GM18858 (cell line): ENCODE results near the gene RAPGEF4.

Experiments used
- ATAC-seq: cut with Tn5 transposase; IDR thresholded peaks from one replicate; pipeline ENCODE4 v1.9.1; 2021; ENCODE audit not compliant: unreplicated experiment

RAPGEF4 gene

GRCh38 chr2:173056705-173057364, 321.2 kb downstream of the RAPGEF4 start:
- ATAC-seq: no peak

DNA sequence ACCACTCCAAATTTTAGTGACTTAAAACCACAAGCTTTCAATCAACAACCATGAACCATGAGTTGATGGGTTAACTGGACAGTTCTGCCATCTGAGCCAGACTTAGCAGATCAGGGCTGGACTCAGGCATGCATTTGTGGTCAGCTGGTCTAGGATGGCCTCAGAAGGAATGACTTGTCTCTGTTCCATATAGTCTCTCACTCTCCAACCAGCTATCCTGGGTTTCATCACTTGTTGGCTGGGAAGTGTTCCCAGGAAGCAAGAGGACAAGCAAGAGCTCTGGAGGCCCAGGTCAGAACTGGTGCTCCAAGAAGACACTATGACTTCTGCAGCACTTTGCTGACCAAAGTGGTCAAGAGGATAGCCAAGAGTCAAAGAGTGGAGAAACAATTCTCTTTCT, 322.5 kb downstream of the RAPGEF4 start:
- no peak for ATAC-seq

- ATAC-seq: no peak
Observed at GRCh38 chr2:173058673-173059072, 323.0 kb downstream of the RAPGEF4 start.

GRCh38 chr2:173059292-173059691, 323.6 kb downstream of the RAPGEF4 start:
- no peak for ATAC-seq

DNA sequence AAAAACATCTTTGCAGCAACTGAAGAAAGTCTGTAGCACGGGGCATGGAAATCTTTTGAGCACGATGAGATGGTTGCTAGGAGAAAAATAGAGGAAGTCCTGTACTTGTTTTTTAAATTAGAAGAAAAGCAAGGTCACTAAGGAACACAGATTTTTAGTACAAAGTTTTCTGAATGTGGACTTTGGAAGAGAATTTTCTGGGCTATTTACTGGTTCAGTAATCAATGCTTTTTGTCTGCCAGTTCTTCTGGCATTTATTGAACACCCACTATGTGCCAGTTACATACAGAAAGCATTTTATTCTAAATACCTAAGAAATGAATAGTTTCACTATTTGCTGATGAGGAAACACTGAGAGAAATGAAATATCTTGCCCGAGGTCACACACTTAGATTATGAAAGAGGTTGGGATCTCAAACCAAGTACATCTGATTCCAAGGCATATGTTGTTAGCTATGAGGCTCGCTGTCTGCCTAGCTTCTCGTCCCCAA, 324.4 kb downstream of the RAPGEF4 start:
- no peak for ATAC-seq

DNA sequence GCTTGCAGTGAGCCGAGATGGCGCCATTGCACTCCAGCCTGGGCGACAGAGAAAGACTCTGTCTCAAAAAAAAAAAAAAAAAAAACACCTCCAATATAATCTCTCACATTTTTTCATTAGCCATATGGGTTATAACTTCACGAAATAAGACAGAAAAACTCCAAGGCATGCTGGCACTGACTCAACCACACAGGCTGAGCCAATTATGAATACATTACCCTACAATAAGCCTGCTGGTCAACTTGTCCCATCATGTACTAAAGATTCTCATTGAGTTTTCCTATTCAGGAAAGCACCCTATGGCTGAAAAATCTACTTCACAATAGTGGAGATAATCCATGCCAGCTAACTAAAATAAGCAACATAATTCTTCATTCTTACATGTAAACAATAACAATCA, 327.2 kb downstream of the RAPGEF4 start:
- ATAC-seq: no peak

GRCh38 chr2:173064151-173064805, 328.6 kb downstream of the RAPGEF4 start:
- no peak for ATAC-seq

DNA sequence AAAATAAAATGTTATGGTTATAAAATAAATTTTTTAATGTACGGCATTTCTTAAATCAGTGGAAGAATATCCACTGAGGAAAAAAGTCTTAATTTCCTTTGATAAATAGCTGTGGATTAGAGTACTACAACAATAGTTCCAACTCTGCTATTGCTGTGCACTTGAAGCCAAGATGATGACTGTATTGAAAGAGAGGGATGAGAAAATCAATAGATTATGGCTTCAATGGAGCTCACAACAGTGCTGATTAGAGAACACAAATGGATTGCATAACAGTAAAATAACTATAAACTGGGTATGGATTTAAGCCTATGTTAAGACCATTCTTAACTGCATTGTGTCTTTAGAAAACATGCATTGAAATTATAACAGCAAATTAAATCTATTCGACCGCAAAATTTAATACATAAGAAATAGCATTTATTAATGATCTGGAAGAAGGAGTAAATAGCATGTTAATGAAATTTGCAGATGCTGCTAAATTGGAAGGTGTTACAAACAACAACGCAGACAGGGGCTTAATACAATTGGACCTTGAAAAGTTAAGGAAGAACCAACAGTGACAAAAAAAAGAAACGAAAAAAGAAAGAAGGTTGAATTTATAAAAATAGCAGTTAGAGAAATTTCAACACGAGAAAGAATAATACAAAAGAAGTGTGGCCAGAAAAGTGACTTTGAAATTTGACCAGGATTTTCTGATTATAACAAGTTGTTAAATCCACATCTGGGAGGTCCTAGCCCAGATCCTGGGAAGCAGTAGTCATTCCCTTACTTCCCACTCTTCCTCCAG, 331.4 kb downstream of the RAPGEF4 start:
- ATAC-seq: no peak

DNA sequence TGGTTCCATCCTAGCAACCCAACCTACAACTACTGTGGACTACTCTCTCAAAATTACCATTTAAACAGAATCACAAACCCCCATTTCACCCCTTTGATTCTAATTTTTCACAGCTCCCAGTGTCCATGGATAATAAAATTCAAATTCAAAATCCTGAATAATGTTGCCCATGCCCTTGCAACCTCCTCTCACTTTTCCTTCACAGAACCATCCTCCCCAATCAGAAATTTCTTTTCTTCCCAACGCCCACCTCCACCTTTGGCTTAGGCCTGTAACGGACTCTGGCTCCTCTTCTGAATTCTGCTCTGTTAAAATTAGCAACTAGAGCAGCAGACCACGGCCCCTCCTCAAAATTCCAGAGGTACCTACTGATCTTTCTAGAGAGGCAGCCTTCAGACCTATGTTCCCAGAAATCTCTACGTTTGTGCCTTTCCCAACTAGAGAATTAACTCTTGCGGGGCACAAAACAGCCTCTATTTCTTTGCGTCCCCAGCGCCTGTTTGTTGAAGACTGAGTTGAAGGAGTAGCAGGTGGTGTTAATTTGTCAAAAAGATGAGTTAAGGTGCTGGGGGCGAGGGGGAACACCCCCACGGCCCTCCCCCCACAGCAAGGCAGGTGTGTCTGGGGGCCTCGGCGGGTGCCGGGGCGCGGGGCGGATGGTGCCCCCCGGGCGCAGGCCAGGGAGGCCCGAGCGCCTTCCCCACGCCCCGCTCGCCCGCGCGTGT, 339.6 kb downstream of the RAPGEF4 start:
- no peak for ATAC-seq

DNA sequence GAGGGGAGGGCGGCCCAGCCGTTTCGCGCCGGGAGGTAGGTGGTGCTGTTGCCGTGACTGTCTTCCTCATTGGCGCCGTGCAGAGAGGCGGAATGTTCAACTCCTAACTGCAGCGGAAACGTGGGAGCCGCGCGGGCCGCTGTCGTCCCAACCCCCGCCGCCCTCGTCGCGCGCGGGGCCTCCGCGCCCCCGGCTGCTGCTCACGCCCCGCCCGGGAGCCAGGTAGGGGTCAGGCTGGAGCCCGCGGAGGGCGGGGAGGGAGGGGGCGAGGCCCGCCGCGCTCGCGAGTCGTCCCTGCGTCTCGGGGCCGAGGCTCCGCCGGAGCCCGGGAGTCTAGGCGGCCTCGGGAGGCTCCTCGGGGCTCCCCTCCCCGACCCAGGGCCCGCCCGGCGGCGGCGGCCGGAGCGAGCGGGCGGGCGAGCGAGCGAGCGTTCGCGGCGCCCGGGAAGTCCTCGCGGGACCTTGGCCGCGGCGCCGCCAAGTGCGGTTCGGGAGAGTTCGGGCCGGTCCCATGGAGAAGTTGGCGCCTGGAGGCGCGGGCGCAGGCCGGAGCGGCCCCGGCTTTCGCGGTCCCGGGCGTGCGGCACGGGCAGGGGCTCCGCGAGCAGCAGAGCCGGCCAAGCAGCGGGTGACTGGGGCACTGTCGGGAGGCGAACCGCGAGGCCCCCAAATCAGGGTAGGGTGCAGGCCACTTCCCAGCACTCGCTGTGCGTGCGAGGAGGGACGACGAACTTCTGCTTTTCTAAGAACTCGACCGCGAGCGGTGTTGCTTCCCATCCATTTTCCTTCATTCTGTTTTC, 340.3 kb downstream of the RAPGEF4 start, which contains the start of gene MAP3K20:
MAP3K20 (plus strand) TSS at position 66 of the 800 bp plus-strand sequence. CDS start 15,186 bp downstream, outside the sequence.
- peak; percentile 37 for ATAC-seq

GRCh38 chr2:173076581-173077345, 341.1 kb downstream of the RAPGEF4 start:
- peak; percentile 7 for ATAC-seq

GRCh38 chr2:173077506-173078177, 342.0 kb downstream of the RAPGEF4 start:
- ATAC-seq: no peak

DNA sequence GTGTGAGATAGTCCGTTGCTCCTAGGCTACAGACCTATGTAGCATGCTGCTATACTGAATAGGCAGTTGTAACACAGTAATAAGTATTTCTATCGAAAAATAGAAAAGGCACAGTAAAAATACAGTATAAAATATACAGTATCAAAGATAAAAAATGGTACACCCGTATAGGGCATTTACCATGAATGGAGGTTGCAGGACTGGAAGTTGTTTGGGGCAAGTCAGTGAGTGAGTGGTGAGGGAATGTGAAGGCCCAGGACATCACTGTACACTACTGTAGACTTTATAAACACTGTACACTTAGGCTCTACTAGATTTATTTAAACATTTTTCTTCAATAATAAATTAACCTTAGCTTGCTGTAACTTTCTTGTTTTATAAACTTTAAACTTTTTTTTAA, 343.5 kb downstream of the RAPGEF4 start:
- ATAC-seq: no peak

- ATAC-seq: no peak
Observed at GRCh38 chr2:173079973-173080860, 344.6 kb downstream of the RAPGEF4 start.

DNA sequence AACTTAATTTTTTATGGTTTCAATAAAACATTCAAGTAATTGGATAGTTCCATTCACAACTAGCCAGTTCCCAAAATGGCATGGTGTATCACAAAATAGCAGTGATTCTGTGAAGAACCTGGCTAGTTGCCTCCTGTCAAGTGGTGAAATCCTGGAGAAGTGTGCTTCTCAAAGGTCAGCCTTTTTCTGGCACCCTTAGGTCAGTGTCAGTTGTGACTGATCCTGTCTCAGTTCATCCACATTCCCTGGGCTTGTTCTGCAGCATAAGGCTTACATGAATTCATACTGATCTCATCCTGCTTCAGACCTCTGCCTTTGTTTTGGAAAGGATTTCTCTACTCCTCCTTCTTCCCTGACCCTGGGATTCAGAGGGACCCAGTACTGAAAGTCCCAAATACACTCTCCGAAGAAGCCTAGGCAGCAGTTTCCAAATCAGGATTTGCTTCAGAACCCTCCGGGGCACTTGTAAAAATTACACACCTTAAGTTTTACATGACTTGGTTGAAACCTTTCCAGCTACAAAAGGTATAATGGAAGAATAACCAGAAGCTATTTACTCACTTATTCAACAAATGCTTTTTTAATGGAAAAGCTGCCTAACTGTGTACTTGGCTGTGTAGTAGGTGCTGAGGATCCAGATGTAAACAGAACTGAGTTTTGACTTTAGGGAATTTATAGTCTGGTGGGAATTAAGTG, 351.0 kb downstream of the RAPGEF4 start:
- ATAC-seq: no peak

GRCh38 chr2:173087214-173087581, 351.6 kb downstream of the RAPGEF4 start:
- no peak for ATAC-seq

GRCh38 chr2:173087793-173088496, 352.3 kb downstream of the RAPGEF4 start:
- no peak for ATAC-seq
